Posterior cingulate gyrus (tissue), 11 donors: ENCODE results near the gene KCNG4.

Experiments used
- DNase-seq, 10 donors: peaks; one replicate each; pipeline versions ENCODE4 v3.0.0 to v3.0.0-alpha.2; 2020 to 2021; ENCODE audit warnings: mixed read lengths in 3 of 10
- intact Hi-C: fragments of 100-400 bp; cut with DNase I; formaldehyde crosslinking; loops from one replicate; pipeline ENCODE4 v1.15.1; 2023

Gene KCNG4, protein sequence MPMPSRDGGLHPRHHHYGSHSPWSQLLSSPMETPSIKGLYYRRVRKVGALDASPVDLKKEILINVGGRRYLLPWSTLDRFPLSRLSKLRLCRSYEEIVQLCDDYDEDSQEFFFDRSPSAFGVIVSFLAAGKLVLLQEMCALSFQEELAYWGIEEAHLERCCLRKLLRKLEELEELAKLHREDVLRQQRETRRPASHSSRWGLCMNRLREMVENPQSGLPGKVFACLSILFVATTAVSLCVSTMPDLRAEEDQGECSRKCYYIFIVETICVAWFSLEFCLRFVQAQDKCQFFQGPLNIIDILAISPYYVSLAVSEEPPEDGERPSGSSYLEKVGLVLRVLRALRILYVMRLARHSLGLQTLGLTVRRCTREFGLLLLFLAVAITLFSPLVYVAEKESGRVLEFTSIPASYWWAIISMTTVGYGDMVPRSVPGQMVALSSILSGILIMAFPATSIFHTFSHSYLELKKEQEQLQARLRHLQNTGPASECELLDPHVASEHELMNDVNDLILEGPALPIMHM

DNA sequence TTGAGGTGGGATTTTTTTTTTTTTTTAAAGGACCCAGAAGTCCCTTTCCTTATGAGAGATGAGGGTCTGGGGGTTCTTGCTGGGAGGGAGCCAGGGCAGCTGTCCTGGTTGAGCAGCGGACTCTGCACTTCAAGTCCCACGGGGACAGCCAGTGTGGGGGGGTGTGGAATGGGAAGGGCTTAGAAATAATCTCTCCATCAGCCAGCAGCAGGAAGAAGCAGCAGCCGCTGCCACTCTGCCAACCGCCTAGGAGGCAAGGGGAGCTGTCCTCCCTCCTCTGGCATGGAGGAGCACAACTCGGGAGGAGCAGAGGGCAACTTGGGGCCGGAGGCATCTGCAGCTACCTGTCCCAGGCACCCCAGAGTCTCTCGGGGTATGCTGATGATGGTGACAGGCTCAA is at the start of gene KCNG4:
Gene KCNG4, minus strand, starts transcription at position 104 of the 400 bp plus-strand sequence. CDS start 2,527 bp downstream, outside the sequence.
- intact Hi-C loops = no loop called here
- DNase-seq = peak in 1 of 10 donors; percentile 15

- peak in 2 of 10 donors; percentile 5 to 15 for DNase-seq
- intact Hi-C loops = no loop called here
These were observed 49.1 kb upstream of the KCNG4 start for GRCh38 chr16:84288902-84289301.

DNA sequence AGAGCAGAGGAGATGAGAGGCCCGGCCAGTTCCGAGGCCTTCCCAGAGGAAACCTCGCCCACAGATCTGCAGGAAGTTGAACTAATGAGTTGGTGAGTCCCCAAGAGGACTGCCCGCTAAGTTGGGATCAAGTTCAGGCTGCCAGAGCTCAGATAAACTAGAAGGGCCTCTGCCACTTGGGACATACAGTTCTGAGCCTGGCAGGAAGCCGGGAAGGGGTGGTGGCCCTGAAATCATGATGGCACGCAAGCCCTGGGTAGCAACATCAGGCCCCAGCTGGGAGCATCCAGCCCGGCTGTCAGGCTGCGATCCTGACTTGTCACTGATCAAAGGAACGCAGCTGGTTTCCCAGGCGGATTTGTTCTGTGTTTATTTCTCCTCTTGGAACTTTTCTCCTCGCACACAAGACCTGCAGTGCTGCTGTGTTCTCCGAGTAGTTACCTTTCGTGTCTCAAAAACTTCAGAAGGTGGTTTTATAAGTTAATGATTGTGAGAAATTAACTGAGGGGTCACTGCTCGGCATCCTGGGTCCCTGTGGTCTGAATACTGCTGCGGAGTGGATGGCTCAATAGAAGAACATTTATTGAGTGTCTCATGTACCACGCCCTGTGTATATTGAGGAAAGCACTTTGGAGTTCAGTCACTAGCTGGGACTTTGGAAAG is 46.9 kb upstream of the KCNG4 start:
- DNase-seq = peak in 2 of 10 donors; percentile 42 to 62
- intact Hi-C loops = no loop called here

DNA sequence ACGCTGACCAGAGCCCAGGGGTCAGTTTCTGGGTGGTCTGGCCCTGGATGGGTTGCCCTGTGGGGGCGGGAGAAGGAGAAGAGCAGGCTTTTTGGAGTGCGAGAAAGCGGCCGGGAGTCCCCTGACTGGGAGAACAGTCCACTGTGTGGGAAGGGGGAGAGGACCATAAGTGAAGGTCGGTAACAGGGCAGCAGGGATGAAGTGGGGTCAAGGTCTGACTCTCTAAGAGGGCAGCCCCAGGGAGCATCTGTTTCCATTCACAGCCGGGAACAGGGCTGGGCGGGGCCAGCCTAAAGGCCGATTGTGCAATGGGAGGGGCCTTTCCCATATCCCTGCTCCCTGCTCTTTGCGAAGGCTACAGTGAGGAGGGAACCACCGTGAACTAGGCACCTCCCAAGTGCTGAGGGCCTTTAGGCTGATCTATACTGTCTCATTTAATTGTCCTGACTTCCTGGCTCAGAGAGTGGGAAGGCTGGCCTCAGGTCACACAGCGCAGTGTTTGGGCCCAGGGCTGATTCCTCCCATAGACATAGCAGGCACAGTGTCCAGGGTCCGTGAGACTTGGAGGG is 44.4 kb upstream of the KCNG4 start:
- peak in 1 of 10 donors; percentile 41 for DNase-seq
- intact Hi-C loops = no loop called here

- DNase-seq = peak in 1 of 10 donors; percentile 56
These were observed 43.7 kb upstream of the KCNG4 start for GRCh38 chr16:84283314-84284153.

GRCh38 chr16:84282533-84282932 is 42.7 kb upstream of the KCNG4 start:
- intact Hi-C loops = no loop called here
- DNase-seq = peak in 1 of 10 donors; percentile 73

More at GRCh38 chr16:84283314-84284153, 43.7 kb upstream of the KCNG4 start:
- intact Hi-C loops = no loop called here

- intact Hi-C loops = no loop called here
- DNase-seq = no peak
These were observed 41.3 kb upstream of the KCNG4 start for GRCh38 chr16:84281074-84281473.

GRCh38 chr16:84279881-84280280 is 40.1 kb upstream of the KCNG4 start:
- intact Hi-C loops = no loop called here
- DNase-seq = no peak

DNA sequence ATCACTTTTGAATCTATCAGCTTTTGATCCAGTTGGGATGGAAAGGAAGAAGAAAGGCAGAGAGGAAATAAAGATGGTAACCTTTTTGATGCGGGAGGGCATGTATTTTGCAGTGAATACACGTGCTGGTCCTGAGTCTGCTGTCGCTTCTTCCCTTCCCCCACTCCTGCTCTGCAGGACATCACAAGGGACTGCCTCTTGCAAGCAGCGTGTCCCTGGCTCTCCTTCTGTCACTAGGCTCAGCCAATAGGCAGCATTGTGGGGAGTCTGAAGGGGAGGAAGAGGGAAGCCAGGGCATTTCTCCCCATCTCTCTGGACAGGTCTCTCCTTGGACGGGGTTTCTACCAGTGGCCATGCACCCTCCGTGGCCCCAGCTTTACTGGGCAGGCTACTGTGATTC is 39.2 kb upstream of the KCNG4 start:
- peak in 6 of 10 donors; percentile 14 to 88 (median 44) for DNase-seq
- intact Hi-C loops = no loop called here

DNA sequence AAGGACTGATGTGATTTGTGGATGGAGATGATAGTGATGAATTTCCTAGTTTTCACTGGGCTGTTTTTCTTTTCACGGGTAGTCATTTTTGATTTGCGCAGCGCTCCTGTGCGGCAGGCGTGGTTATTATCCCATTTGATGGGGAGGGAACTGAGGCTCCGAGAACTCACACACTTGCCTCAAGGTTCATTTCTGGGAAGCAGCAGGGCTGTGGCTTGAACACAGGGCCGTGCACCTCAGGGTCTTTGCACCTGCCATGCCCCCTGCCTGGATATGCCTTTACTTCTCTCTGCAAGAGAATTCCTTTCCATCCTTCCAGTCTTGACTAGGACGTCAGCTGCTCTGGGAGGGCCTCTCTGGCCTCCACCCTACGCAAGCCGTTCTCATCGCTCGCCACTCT is 38.5 kb upstream of the KCNG4 start:
- intact Hi-C loops = no loop called here
- peak in 1 of 10 donors; percentile 59 for DNase-seq

DNA sequence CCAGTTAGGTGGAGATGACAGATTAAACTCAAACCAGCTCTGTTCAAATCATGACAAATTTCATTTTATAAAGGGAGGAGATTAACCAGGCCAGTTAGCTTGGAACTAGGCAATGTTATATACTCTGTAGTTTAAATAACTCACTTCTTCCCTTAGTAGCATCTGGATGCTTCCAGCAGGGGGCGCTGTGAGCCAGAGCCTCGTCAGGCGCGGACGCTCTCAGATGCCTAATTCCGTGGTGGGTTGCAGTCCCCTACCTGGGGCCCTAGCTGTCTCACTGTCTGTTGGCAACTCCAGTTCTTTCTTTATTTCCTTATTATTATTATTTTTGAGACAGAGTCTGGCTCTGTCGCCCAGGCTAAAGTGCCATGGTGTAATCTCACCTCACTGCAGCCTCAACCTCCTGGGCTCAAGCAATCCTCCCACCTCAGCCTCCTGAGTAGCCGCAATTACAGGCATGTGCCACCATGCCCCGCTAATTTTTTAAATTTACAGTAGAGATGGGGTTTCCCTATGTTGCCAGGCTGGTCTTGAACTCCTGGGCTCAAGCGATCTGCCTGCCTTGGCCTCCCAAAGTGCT is 37.5 kb upstream of the KCNG4 start:
- intact Hi-C loops = loop anchor here (1.0 kb wide), 2 partner anchors 129 to 207 kb away; no protein-coding TSS in a partner anchor
- peak; percentile 46 to 96 (median 80) for DNase-seq

GRCh38 chr16:84275585-84276151 is 35.9 kb upstream of the KCNG4 start:
- intact Hi-C loops = no loop called here
- peak in 1 of 10 donors; percentile 40 for DNase-seq

GRCh38 chr16:84274515-84274914 is 34.7 kb upstream of the KCNG4 start:
- intact Hi-C loops = no loop called here
- peak in 1 of 10 donors; percentile 34 for DNase-seq

- intact Hi-C loops = no loop called here
- DNase-seq = no peak
These were observed 33.0 kb upstream of the KCNG4 start for GRCh38 chr16:84272740-84273320.

DNA sequence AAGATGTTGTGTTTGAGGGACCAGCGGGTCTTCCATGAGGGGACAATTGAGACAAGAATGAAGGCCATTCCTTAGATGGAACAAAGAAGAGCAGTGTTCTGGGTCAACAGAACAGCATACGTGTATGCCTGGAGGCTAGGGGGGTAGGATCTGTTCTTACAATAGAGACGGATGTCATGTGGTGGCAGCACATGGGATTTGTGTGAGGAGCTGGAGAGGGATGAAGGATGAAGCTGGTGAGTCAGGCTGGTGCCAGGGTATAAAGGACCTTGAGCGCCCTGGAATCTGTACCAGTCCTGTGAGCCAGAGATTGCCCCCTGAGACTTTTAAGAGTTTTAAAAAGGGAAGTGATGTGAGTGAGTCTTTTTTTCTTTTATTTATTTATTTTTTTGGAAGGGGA is 32.1 kb upstream of the KCNG4 start:
- peak in 1 of 10 donors; percentile 2 for DNase-seq
- intact Hi-C loops = no loop called here

DNA sequence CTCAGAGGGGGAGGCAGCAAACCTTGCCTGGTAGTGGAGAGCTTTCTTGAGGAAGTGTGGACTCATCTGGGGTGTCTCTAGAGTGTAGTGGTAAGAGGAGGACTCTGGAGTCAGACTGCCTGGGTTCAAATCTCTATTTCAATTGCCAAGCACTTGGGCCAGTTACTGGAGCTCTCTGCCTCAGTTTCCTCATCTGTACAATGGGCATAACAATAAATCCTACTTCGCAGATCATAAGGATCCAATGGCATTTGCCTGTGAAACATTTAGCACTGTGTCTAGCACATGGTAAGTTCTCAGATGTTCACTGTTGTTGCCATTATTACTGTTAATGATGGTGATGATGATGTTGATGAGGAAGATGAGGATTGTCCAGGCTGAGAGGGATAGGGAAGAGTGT is 31.2 kb upstream of the KCNG4 start:
- DNase-seq = no peak
- intact Hi-C loops = no loop called here

- intact Hi-C loops = no loop called here
These were observed 30.7 kb upstream of the KCNG4 start for GRCh38 chr16:84270531-84270930.

DNA sequence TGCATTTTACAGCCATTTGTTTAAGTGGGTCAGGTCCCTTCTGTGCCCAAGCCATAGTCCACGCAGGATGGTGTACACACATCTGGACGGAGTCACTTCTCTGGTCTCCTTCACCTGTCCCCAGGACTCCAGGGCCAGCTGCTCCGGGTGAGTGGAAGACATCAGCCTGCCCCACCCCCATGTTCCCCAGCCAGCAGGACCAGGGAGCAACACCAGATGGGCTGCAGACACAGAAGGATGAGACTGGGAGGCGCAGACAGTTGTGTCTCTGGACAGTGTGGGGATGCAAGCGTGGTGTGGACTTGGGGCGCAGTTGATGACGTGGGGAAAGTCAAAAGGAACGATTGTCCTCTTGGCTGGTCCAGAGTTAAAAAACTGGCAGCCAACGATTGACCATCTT is 30.3 kb upstream of the KCNG4 start:
- peak in 1 of 10 donors; percentile 33 for DNase-seq
- intact Hi-C loops = no loop called here

More at GRCh38 chr16:84270531-84270930, 30.7 kb upstream of the KCNG4 start:
- DNase-seq = peak in 1 of 10 donors; percentile 33
